RWPE2 (cell line): ENCODE data around the gene GAS6.

Source experiments
- ATAC-seq: fragments of 200-7000 bp; cut with Tn5 transposase; 3 replicates; pipeline ENCODE4 v1.9.1; 2021; ENCODE audit warnings: low read depth
- DNase-seq: peaks from one replicate; pipeline ENCODE4 v3.0.0-alpha.2; 2020; ENCODE audit warnings: low spot score
- H3K27ac ChIP-seq: fragments of 450-650 bp; 2 replicates; pipeline ENCODE4 v1.5.1; 2017; ENCODE audit warnings: mild to moderate bottlenecking; ENCODE audit not compliant: poor library complexity, severe bottlenecking
- H3K27me3 ChIP-seq: fragments of 250-450 bp; sonication (Bioruptor Pico); 2 replicates; pipeline ENCODE4 v1.5.1; 2021; ENCODE audit warnings: mild to moderate bottlenecking, moderate library complexity; ENCODE audit not compliant: insufficient read depth, poor library complexity, severe bottlenecking
- H3K36me3 ChIP-seq: fragments of 250-450 bp; sonication (Bioruptor Pico); 2 replicates; pipeline ENCODE4 v1.5.1; 2020; ENCODE audit warnings: low read depth, mild to moderate bottlenecking, moderate library complexity
- H3K4me1 ChIP-seq: fragments of 250-450 bp; sonication (Bioruptor Pico); 2 replicates; pipeline ENCODE4 v1.5.1; 2021; ENCODE audit warnings: mild to moderate bottlenecking, moderate library complexity; ENCODE audit not compliant: insufficient read depth, poor library complexity, severe bottlenecking
- H3K4me3 ChIP-seq: fragments of 250-450 bp; sonication (Bioruptor Pico); 2 replicates; pipeline ENCODE4 v1.5.1; 2021; ENCODE audit warnings: mild to moderate bottlenecking, moderate library complexity; ENCODE audit not compliant: severe bottlenecking
- H3K9me3 ChIP-seq: fragments of 250-450 bp; sonication (Bioruptor Pico); 2 replicates; pipeline ENCODE4 v1.5.1; 2021; ENCODE audit warnings: mild to moderate bottlenecking, moderate library complexity; ENCODE audit not compliant: severe bottlenecking
- TF ChIP-seq, protein P1 (sequence below): fragments of 450-650 bp; IDR thresholded peaks from one replicate; pipeline ENCODE4 v1.5.1; 2017; ENCODE audit warnings: mild to moderate bottlenecking, moderate library complexity; ENCODE audit not compliant: poor library complexity, severe bottlenecking

Gene GAS6

DNA sequence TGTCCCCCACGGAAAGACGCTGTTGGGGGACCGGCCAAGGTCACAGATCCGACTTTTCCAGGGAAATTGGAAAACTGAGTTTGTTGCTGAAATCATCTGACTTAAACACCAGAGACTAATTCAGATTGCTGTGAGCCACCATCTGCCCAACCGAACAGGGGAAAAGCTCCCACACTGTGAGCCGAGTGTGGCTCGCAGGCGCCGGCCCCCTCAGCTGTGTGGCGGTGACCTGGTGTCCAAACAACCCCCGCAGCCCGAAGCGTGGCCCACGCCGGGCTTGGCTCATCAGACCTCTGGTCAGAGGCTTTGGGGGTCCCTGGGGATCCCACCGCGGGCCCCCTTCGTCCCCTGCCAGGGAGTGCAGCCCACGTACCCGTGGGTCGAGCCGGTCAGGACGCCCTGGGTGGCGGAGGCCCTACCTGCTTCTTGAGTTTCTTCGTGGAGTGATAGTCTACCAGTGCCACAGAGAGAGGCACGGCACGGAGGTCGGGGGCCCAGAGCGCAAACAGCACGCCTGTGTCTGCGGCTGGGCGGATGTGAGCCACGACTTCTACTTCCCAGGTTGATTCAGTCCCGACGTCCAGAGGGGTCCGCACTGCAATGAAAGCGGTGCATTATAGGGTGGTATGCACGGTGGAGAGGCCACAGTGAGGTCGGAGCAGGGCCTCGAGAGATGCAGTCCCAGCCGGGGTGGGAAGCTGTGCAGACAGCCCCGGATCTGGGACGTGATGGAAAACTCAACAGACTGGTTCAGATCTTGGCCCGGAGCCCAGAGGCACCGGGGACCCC is 40.7 kb downstream of the GAS6 start:
- TF ChIP-seq, protein P1, sequence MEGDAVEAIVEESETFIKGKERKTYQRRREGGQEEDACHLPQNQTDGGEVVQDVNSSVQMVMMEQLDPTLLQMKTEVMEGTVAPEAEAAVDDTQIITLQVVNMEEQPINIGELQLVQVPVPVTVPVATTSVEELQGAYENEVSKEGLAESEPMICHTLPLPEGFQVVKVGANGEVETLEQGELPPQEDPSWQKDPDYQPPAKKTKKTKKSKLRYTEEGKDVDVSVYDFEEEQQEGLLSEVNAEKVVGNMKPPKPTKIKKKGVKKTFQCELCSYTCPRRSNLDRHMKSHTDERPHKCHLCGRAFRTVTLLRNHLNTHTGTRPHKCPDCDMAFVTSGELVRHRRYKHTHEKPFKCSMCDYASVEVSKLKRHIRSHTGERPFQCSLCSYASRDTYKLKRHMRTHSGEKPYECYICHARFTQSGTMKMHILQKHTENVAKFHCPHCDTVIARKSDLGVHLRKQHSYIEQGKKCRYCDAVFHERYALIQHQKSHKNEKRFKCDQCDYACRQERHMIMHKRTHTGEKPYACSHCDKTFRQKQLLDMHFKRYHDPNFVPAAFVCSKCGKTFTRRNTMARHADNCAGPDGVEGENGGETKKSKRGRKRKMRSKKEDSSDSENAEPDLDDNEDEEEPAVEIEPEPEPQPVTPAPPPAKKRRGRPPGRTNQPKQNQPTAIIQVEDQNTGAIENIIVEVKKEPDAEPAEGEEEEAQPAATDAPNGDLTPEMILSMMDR = no peak
- Histone ChIP-seq H3K4me1 (peaks cover 14% of the 10 kb centered on the region), H3K9me3 (no peaks in the 10 kb centered on the region), H3K27me3 (no peaks in the 10 kb centered on the region), H3K36me3 (peaks cover 42% of the 10 kb centered on the region), H3K4me3 (no peak overlapping the region), H3K27ac (peak overlapping the region; percentile 88)
- no peak for DNase-seq
- ATAC-seq = no peak

DNA sequence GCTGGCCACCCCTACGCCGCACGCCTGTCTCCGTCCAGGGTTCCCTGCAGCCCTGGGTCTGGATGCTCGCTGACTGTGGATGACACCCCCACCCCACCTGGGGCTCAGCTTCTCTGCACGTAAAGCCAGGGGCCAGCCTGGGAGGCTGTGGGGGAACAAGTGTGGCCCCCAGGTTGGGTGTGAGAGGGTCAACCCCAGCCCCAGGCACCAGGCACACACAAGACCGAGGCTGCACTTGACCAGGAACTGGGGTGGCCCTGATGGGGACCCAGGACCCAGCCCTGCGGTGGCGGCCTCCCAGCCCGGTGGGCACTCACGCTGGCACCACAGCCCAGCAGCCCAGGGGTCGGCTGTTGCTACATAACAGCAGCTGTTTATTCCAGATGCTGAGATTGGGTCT is 41.6 kb downstream of the GAS6 start:
- ATAC-seq (no peak), DNase-seq (no peak)
- H3K9me3 ChIP-seq = no peaks in the 10 kb centered on the region
- no peaks in the 10 kb centered on the region for H3K27me3 ChIP-seq
- H3K36me3 ChIP-seq = peaks cover 33% of the 10 kb centered on the region
- no peak overlapping the region for H3K4me3 ChIP-seq
- TF ChIP-seq, protein P1 = no peak
- peak overlapping the region; percentile 88 for H3K27ac ChIP-seq
- H3K4me1 ChIP-seq = peaks cover 14% of the 10 kb centered on the region

DNA sequence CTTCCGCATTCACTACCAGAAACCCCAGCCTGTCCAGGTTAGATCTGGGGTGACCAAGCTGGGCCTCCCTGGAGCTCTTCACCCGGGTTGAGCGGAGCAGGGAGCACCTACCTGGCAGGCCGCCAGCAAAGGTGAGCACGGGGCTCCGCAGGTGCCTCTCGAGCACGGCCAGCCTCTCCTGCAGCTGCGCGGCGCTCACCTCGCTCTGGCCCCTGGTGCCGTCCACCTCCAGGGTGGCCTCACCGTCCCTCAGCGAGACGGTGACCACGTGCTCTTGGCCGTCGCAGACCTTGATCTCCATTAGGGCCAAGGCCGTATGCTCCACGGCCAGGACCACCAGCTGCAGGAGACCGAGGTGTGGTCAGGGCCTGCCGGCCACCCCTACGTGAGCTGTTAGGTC is 42.0 kb downstream of the GAS6 start:
- Histone ChIP-seq H3K36me3 (peaks cover 29% of the 10 kb centered on the region), H3K4me1 (peaks cover 14% of the 10 kb centered on the region), H3K27me3 (no peaks in the 10 kb centered on the region), H3K4me3 (no peak overlapping the region), H3K27ac (peak overlapping the region; percentile 88), H3K9me3 (no peaks in the 10 kb centered on the region)
- ATAC-seq (no peak), DNase-seq (no peak)
- TF ChIP-seq, protein P1 = no peak

GRCh38 chr13:113820813-113821651 is 42.8 kb downstream of the GAS6 start:
- Histone ChIP-seq H3K27me3 (no peaks in the 10 kb centered on the region), H3K36me3 (peaks cover 28% of the 10 kb centered on the region), H3K9me3 (no peaks in the 10 kb centered on the region), H3K27ac (peak overlapping the region; percentile 88), H3K4me1 (peaks cover 14% of the 10 kb centered on the region), H3K4me3 (no peak overlapping the region)
- ATAC-seq (peak; percentile 80), DNase-seq (peak; percentile 89)
- TF ChIP-seq, protein P1 = peak; percentile 26
